GM19463 (cell line): ENCODE measurements around the gene SLC46A2.
A peak's percentile ranks its signal among the peaks of the same experiment; 100 is the strongest.

Experiments used
- ATAC-seq: cut with Tn5 transposase; IDR thresholded peaks from one replicate; pipeline ENCODE4 v1.9.1; 2021; ENCODE audit warnings: mild to moderate bottlenecking, moderate library complexity; ENCODE audit not compliant: unreplicated experiment

Gene SLC46A2

DNA sequence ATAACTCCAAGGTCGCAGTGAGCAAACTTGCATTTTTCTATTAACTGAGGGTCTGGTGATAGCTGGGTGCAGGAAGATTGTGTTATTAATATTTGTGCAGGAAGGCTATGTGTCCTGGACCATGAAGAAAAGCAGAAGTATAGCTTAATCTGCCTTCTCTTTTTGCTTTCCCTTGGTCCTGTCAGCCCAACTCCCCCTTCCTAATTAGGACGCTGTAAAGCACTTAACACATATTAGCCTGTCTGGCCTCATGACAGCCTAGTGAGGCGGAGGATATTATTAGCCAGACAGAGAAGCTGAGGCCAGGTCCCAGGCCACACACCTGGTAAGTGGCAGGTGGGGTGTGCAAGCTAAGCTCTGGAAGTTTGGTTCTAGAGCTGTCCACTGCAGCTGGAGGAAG is 29.5 kb downstream of the SLC46A2 start:
- no peak for ATAC-seq

DNA sequence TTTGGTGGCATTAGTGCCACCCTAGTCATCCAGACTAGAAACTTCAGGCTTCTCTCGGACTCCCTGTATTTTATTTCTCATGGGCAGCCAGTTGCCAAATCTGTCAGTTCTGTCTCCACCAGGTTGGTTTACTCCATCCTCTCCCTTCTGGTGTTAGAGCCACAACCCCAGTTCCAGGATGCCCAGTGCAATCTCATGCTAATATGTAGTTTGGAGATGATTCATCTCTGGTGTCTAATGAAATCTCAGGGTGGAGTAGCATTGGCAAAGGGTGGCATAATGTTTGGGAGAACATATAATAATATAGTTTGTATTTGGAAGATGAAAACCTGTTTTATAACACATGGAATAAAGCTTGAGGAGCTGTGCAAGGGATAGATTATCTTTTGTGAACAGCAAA is 30.2 kb downstream of the SLC46A2 start:
- no peak for ATAC-seq

DNA sequence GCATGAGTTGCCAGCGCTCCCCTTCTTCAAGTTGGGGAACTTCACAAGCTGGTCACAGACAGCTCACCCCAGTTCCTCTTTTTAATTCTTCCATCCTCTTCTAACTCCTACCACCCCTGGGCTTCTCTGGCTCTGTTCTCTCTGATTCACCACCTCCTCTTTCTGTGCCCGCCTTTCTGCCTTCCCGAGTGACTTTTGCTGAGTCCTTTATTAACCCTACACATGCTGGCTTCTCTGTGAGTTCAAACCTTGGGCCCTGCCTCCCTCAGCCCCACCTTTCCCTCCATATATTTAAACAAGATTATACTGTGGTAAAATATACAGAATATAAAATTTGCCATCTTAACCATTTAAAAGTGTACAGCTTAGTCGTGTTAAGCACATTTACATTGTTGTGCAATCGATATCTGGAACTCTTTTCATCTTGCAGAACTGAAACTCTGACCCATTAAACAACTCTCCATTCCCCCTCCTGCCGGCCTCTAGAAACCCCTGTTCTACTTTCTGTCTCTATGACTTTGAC is 32.0 kb downstream of the SLC46A2 start:
- ATAC-seq: peak; percentile 61

DNA sequence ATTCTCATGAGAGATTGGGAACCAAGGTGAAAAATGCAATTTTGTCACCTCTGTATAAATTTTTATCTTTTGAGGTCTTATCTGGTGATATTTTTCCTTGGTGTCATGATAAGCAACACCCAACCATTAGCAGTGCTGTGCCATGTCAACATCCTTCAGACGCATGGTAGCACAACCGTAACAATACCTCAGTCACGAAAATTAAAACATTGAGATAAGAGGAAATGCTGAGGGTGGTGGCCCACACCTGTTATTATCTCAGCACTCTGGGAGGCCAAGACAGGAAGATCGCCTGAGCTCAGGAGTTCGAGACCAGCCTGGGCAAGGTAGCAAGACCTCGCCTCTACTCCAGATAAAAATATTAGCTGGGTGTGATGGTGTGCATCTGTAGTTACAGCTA is 32.7 kb downstream of the SLC46A2 start:
- ATAC-seq: no peak

DNA sequence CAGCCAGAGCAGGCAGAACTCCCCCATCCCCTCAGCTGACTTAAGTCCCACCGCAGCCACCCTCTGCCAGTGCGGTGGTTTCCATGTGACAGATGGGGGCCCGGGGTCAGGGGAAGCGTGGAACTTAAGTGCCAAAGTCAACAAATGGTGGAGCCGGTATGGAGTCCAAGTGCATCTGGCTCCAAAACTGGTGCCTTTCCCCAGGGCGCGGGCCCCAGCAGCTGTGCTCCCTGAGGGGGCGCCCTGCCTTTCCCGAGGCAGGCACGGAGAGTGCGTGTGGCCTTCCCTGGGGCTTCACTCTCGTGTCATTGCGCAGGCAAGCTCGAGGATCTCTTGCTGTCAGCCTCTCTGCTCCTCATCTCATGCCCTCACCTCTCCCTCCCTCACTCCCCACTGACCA is 33.8 kb downstream of the SLC46A2 start:
- ATAC-seq: no peak

DNA sequence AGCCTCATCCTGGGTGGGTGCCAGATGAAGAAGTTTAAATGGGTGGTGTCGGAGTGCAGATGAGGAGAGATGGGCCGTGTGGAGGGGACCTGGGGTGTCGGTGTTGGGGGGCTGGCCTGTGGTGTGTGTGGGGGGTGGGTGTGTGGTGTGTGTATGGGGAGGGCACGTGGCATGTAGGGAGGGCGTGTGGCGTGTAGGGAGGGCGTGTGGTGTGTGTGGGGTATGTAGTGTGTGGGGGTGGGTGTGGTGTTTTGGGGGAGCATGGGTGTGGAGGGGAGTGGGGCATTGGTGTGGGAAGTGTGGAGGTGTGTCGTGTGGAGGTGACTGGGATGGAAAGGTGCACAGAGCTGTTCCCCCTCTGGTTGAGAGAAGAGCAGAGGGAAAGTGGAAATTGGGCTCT is 34.5 kb downstream of the SLC46A2 start:
- ATAC-seq: no peak

DNA sequence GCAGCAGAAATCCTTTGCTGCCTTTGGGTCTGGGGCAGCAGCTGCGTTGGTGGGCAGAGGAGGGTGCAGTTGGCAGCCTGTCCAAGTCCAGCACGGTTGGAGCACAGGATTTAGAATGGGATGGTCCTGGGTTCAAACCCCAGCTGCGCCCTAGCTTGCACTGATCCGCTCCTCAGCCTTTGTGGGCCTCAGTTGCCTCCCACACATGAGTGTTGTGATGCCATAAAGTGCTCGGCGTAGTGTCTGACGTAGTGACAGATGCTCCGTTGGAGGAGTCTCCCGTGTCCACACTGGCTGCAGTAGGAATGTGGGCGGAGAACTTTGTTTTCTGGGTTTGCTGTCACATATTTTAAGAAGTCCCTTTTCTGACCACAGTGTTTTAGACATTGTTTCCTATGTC is 36.0 kb downstream of the SLC46A2 start:
- no peak for ATAC-seq

DNA sequence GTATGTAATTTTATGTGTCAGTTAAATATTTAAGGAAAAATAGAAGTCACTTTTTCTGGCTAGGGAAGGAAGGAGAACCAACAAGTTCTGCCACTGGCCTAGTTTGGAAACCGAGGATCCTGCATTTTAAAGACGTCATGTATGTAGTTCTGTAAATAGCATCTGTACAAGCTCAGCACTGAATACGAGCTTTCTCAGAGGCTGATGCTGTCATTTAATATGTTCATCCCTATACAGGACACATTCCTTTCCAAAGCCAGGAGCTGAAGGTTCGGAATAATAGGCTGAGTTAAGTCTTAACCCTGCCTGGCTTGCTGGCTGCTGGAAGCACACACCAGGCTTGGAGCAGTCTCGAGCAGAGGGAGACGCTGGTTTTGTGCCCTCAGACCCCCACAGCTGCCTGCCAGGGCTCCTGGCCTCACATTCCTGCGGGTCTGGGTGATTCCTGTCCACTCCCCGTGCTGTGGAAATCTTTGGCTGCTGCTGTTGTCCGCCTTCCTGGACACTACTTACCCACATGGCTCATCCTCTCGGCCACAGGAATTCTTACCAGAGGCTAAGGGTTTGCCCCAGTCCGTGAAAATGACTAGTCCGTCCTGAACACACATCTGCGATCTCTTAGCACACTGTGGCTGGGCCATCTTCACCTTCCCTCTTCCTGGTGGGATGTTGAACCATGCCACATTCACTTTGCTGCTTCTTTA is 36.6 kb downstream of the SLC46A2 start:
- ATAC-seq: no peak

DNA sequence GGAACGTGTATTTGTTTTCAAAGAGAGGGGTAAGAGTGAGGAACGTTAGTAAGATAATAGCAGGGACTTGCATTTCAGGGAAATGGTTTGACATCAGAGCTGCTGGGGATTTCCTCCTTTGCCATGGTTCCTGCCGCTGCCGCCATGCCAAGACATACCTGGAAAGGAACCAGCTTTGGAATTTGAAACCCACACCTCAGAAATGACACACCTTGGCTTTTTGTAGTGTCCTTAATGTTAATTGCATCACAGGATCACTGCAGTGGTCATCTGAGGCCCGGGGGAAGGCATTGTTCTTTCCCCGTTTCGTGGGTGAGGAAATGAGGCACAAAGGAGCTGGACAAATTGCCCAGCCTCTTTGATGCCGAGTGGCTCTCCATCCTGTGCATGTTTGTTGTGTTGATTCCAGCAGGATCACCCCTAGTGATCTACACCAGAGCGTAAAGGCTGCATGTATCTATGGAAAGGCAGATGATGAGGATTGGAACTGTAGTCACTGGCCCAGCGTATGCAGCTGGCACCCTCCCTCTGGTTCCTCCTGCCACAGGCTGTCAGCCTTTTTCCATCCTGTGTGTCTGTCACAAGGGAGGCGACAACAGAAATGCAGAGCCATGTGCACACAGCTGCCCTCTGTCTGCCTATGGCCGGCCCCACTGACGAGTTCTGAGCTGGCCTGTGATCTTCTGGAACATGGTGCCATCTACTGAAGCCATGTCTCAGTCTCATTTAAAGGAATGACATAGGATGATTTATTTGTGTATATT is 37.8 kb downstream of the SLC46A2 start:
- ATAC-seq: no peak

DNA sequence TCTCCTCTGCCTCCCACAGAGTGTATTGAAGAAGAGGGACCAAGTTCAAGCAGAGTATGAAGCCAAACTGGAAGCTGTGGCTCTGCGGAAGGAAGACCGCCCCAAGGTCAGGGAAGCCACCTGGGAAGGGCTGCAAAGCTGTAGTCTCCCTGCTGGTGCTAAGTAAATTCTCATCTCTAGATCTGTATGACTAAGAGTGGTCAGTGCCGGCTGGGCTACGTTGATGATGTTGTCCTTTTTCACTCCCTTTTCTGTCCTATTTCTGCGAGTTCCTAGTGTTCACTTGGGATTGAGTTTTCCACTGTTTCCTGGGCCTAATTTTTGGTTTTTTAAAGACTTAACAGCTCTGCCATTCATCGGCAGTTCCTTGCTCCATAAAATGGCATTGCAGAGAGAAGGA is 39.8 kb downstream of the SLC46A2 start:
- no peak for ATAC-seq

DNA sequence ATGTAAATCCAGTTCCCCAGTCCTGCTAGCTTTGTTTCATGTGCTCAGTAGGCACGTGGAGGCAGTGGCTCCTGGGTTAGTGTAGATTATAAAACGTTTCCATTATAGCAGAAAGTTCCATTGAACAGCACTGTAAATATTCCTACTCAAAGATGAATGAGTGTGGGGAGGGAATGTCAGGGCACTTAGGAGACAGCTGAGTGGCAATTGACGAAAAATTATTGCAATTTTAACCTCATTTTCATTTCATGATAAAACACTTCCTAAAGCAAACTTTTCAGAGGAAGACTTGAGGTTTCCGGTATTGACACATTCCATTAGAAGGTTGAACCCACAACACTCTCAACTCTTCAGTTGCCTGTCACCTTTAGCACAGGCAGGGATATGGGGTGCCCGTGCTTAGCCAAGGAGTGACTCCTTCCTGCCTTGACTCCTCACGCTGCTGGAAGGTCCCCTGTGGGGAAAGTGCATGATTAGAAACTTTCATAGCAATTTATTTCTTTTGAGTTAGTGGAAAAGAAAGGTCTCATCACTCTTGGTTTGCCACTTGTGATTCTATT is 41.2 kb downstream of the SLC46A2 start:
- no peak for ATAC-seq

DNA sequence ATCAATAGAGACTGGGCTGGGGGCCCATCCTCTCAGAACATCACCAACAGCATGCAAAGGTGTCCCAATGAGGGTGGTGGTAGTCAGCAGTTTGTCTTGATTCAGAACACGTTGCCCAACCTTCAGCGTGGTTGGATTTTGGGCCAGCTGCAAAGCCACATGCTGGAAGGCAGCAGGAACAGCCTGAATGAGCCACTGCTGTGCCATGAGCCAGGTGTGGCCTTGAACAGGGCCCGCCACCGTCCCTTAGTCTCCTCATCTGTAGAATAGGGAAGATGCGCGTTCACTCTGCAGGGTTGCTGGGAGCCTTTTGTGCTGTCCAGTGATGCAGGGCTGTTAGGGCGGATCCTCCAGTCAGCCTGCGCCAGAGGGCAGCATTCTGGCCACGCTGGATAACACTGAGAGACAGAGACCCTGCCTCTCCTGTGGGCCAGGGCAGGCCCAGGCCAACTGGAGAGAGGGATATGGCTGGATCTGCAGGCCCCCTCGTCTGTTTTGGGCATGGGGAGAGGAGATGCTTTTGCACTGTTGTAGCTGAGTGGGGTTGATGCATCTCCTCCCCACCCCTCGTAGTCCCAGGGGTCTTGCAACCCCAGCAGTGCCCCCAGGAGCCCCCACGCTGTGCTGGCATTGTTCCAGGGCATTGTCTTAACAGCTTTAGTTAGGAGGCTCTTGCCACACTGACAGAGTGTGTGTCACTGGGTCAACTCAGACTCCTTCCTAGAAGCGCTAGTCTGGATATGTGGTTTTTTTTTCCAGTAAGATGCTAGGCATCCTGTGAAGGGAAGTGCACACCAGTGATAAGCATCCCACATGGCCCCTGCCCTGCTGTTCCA is 42.1 kb downstream of the SLC46A2 start:
- ATAC-seq: no peak

DNA sequence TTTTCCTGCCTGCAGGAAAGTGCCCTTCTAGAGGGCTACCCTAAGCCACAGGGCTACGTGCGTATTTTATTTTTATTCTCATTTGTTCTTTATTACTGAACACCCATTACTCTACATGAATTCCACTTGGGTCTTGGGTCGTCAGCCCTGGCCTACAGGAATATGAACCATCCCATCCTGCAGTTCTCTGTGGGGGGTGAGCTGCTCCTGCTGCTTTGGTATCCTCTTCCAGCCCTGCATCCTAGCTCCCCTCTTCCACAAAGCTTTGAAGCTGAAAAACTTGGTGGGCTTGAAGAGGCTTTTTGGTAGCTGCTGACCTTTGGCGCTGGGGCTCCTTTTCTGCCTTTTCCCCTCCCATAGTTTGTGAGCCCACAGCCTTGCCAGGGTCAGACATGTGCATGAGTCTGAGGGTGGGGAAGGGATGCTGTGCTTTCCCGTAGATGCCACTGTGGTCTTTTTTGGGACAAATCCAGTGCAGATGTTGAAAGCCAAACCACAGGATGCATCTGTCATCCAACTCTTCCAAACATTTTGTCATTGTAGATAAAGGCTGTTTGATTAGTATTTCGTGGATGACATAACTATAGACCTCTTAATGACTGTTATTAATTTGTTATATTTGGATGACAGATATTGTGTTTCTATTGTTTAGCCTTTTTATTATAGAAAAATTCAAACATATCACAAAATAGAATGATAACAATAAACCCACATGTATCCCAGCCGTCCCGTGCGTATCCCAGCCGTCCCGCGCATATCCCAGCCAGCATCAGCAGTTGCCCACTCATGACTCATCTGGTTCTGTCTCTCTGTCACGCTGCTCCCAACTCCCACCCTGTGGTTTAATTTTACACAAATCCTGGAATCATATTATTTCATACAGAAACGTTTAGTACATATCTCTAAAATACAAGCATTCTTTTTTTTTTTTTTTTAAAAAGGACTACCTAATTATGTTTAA is 43.9 kb downstream of the SLC46A2 start:
- no peak for ATAC-seq

DNA sequence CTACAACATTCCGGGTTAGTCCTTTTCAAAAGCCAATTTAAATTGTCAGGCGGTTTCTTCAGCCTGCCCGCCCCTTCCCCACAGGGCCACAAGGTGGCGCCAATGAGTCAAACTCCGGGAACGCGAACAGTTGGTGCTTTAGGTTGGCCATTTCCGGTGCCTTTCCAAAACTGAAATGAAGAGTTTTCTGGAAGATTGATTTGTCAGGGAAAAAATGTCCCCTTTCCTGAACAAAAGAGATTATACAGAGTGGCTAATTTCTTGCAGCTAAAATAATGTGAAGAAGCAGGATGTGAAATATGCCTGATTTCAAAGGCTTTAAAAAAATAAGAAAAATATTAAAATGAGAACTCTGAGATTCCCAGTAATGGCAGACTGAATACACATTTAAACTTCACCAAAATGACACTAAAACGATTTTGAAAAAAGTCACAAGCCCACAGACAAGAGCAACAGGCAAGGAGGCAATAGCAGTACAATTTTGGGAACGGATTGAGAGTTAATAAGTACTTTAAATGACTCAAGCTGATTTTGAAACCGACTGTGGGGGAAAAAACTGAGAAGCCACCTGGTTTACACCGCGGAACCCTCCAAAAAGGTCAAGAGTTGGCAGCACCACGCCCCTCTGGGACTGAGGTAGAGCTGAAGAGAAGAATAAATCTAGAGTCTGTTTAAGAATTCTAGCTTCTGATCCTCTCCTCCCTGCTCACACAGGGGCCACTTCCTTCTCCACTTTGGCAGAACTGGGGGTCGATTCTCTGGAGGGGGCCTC is 45.7 kb downstream of the SLC46A2 start:
- peak; percentile 96 for ATAC-seq

DNA sequence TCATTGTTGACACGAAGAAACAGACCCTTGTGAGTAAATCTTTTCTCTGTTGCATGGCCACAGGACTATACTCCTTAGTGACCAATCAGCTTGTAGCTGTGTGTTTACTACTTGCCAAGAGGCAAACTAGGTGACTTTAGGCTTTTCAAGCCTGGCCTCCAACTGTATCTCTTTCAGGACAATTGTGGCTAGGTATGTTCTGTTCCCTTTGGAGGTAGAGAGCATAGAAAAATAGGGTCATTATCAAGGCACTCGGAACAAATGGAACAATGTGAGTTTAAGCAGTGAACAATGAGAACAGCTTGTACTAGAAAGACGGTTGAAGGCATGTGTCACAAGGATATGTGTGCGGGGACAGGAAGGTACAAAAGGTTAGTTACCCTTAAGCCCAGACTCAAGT is 48.1 kb downstream of the SLC46A2 start:
- no peak for ATAC-seq

DNA sequence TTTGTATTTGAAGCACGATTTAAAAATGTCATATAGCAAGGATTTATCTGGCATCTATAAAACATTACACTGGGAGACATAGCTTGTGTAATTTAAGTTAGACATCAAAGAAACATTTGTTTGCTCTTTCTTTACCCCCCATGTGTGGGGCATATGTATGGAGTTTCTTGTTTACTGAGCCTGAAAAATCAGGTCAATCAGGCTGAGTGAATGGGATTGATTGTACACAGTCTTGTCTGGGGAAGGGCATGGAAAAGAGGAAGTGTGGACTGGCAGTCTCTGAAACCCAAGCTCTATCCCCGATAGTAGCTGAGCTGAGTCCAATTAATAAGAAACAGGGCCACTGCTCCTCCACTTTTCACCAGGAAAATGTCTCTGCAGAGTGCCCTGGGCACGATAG is 49.4 kb downstream of the SLC46A2 start:
- ATAC-seq: no peak

DNA sequence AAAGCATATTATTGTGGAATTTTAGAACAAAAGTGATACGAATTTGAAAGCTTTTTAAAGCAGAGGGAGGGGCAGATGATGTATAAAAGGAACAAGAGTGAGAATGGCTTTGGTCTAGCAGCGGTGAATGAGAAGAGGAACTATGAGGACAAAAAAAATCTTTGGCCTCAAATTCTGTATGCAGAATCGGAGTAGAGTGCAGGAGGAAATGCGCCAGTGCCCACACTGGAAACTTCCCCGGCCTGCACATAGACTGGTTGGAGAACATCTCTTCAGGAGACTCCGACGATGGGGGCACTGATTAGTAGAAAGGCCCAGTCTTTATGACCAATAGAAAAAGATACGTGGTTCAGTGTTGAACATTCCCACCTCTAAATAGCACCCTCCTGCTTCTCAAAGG is 51.3 kb downstream of the SLC46A2 start:
- ATAC-seq: no peak

DNA sequence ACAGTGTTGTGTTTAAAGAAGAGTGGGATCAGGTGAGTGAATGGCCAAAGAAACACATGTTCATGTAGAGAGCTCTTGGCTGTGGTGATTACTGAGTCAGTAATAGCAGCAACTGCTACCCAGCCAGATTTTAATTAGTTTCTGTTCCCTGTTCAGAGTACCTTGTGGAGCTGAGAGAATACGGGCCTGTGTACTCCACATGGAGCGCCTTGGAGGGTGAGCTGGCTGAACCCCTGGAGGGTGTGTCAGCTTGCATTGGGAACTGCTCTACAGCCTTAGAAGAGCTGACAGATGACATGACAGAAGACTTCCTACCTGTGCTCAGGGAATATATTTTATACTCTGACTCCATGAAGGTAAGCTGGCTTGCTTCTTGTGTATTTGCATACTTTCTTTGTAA is 52.3 kb downstream of the SLC46A2 start:
- ATAC-seq: no peak

DNA sequence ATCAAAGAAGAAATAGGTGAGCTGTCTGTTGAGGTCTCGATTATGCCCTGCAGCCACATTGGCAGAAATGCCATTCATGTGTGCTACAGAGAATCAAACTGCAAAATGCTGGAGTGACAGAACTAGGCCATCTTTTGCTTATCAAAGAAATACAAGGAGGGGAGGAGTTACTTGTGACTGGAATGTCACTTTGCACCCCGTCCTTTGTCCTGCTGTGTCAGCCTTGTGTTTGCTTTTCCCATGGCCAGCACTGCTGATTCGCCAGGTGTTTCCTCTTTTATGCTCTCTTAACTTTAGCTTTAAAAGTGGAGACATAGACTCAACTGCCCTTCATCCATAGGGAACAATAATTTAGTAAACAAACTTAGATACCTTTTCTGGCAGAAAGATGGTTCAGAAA is 54.3 kb downstream of the SLC46A2 start:
- ATAC-seq: no peak
